Nucleus accumbens (tissue), 56 donors: Measurements from ENCODE around the gene RHO.
"Not testable (repeated sequence)": the region's sequence is repeated elsewhere in the genome, so short reads cannot be mapped to it uniquely, and the experiment has no call there.

Experiments
- DNase-seq, 56 donors: peaks; one replicate each; lab custom pipeline; 2025; lab: John Stamatoyannopoulos, UW

RHO gene

DNA sequence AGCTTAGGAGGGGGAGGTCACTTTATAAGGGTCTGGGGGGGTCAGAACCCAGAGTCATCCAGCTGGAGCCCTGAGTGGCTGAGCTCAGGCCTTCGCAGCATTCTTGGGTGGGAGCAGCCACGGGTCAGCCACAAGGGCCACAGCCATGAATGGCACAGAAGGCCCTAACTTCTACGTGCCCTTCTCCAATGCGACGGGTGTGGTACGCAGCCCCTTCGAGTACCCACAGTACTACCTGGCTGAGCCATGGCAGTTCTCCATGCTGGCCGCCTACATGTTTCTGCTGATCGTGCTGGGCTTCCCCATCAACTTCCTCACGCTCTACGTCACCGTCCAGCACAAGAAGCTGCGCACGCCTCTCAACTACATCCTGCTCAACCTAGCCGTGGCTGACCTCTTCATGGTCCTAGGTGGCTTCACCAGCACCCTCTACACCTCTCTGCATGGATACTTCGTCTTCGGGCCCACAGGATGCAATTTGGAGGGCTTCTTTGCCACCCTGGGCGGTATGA lies at the start of gene RHO:
RHO (plus strand) TSS at position 51 of the 512 bp plus-strand sequence; CDS start at position 146, 95 bp downstream.
- no peak for DNase-seq

- peak in 29 of 56 donors; percentile 3 to 78 (median 37) for DNase-seq
These were observed 47.1 kb upstream of the RHO start for GRCh38 chr3:129481225-129481765.

DNA sequence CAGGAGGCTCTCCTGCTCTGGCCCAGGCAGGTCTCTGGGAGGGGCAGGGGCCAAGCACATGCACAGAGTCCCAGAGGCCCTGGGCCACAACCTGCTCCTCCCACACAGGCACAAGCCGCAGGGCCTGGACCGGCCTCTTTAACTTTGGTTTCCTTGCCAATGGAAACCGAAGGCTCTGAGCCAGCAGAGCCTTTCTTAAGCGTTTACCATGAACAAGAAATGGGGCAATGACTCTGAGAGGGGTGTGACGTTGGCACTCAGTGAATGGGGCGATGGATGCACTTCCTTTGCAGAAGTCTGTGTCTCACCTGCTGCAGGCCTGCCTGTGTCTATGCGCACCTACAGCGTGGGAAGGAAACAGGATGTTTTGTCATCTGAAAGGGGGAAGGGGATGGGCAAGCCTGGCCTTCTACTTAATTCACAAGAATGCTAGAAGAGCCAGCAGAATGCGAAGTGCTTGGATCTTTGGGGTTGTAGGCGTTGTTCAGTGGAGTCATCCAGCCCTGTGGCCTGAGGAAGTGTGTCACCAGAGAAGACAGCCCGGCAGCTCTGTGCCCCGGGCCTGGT lies 46.6 kb upstream of the RHO start:
- DNase-seq, result peak in 10 of 56 donors; percentile 19 to 48 (median 31)

GRCh38 chr3:129482721-129483120 lies 45.7 kb upstream of the RHO start:
- DNase-seq, result no peak

- DNase-seq, result no peak
These were observed 44.6 kb upstream of the RHO start for GRCh38 chr3:129483870-129484269.

- not testable (repeated sequence) for DNase-seq
These were observed 43.3 kb upstream of the RHO start for GRCh38 chr3:129485146-129485545.

DNA sequence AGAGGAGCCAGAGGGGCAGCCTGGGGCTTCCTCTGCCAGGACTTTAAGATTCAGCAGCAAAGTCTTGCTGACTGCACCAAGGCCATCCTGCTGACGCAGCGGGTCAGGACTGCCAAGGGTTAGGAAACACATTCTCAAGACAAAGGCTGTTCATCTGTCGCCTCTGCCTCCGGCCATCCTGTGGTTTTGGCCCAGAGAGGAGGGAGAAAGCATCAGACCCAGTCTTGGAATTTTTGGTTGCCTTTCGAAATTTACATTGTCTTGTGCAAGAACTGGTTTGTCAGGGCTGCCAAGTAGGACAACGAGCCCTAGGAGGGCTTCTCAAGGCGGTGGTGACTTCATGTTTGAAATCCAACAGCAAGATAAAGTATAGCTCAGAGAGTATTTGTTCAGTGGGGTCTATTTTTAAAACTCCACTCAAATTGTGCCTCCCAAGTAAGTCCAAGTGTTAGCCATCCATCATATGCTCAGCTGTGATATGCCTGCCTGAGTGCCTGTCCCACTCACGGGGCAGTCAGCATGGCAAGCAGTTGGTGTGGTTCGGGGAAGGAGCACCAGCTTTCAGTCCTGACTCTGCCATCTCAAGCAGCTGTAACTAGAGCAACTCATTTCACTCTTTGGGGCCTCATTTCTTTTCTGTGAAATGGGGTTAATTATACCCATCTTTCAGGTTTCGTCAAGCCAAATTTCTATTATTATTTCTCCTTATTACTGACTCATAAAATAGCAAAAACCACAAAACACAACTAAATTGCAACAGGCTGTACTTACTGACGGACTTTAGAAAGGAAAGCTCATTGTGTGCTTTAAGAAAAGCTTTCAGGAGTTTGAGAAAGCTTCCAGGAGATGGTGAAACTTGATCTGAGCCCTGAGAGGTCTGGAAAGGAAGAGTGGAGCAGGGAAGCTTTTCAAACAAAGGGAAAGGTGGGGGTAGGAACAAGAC lies 42.4 kb upstream of the RHO start:
- peak in 29 of 56 donors; percentile 10 to 62 (median 33) for DNase-seq

GRCh38 chr3:129486664-129487035 lies 41.8 kb upstream of the RHO start:
- no peak for DNase-seq

GRCh38 chr3:129487183-129487867 lies 41.1 kb upstream of the RHO start:
- no peak for DNase-seq

GRCh38 chr3:129487868-129488335 lies 40.5 kb upstream of the RHO start:
- peak in 5 of 56 donors; percentile 14 to 49 (median 17) for DNase-seq

DNA sequence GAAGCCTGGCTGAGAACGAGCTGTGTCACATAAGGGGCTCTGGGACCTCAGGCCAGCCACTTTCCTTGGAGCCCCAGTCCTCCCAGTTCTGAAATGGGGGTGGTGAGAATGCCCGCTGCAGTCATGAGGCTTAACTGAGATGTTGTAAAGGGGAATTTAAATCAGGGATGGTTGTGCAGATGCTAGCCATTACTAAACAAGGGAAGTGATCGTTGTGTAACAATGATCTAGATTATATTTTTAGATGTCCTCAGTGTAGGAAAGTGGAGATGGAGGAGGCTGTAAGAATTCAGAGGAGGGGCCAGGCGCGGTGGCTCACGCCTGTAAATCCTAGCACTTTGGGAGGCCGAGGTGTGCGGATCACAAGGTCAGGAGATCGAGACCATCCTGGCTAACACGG lies 39.2 kb upstream of the RHO start:
- DNase-seq, result not testable (repeated sequence)

DNA sequence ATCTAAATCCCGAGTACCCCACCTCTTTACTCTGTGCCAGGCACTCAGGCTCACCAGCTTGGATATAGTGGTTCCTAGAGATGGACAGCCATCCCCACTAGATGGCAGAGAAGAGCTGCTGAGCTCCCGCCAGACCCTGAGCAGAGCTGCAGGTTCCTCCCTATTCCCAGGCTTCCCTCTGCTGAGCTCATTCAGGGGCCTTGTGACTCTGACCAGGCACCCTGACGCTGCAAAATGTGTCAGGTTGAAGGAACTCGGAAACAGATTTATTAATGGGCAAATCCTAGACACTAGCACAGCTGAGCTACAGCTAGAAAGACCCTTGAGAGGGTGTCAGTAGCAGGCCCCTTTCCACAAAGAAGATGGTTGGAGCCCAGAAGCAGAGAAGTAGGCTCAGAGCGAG lies 38.2 kb upstream of the RHO start:
- DNase-seq, result peak; percentile 30 to 91 (median 78)

DNA sequence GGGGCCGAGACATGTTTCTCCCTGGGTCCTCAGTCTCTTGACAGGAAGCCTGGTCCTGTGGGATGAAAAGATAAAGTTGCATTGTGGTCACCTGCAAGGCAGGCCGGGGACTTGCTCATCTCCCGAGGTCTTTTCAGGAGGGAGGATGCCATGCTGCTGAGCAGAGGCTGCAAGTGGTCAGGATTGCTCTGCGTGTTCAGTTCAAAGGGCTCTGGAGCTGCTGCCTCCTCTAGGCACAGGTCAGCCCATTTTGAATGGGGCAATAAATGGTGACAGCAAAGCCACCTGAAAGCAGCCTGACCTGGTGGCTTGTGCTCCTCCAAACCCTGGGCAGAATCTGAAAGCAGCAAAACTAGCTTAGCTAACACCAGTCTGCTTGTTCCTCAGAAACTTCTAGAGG lies 37.4 kb upstream of the RHO start:
- not testable (repeated sequence) for DNase-seq

- DNase-seq, result no peak
These were observed 36.6 kb upstream of the RHO start for GRCh38 chr3:129491794-129492193.

DNA sequence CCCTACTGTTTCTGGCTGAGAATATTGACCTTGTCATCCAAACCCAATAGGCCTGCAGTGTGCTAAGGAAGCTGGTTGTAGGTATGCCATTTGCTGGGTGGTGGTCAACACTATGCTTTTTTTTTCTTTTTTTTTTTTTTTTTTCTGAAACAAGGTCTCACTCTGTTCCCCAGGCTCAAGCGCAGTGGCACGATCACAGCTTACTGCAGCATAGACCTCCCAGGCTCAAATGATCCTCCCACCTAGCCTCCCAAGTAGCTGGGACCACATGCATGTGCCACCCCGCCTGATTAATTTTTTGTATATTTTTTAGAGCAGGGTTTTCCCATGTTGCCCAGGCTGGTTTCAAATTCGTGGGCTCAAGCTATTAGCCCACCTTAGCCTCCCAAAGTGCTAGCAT lies 35.7 kb upstream of the RHO start:
- no peak for DNase-seq

DNA sequence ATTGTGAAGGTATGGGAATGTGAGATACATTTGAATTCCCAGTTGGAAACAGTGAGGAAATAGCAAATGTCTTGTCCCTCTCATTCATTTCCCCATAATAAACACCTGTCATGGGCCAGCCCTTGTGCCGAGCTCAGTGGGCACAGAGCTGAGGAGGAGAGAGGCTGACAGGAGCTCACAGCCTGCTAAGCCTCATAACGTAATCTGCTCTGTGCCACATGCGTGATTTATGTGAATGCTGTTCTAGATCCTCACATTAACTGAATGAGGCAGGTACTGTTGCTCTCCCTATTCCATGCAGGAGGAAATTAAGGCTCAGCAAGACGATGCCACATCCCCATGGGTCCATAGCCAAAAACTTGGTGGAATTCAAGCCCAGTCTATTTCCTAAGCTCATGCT lies 35.2 kb upstream of the RHO start:
- no peak for DNase-seq

DNA sequence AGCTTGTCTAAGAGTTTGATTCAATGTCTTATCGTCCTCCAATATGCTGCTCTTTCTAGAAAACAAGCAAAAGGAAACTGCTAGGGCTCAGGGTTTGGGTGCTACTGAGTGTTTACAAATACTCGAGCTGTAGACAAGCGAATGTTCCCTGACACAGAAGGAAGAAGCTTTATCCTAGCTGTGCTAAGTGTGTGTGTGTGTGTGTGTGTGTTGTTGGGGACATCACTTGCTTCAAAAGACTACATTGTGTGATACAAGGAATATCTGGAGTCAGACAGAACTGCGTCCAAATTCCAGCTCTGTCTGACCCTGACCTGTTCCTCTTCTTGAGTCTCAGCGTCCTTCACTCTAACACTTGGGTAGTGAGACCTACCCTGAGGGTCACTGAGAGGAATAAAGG lies 33.9 kb upstream of the RHO start:
- DNase-seq, result not testable (repeated sequence)

- DNase-seq, result not testable (repeated sequence)
These were observed 33.3 kb upstream of the RHO start for GRCh38 chr3:129495006-129495639.

DNA sequence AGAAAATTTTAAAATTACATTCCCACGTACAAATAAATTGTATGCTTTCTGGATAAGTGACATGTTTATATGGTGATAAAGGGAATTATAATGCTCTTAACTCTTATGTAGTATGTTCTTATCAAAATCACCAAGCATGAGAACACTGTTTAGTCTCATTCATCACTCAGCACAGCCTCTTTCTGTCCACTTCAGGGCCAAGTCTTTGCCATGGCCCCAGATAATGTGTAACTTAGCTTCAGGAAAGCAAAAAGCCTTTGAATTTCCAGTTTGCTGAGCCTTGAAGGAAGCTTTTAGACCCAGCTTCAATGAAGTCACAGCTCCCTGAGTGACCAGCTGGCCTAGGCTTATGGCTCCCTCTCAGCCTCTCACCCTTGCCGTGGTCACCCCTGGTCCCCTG lies 30.6 kb upstream of the RHO start:
- not testable (repeated sequence) for DNase-seq
